ENCODE measurements around the gene THRSP. TPM values are rescaled to one million over a fixed set of nuclear protein-coding genes. Genes with fewer than 3 reads are reported as not detected.

THRSP gene
- total RNA-seq, 1 experiment from 2014 or later, result 0.25 TPM

GRCh38 chr11:78078218-78079167 is 14.8 kb downstream of the THRSP start:
- H3K4me1 ChIP-seq, result peaks cover 49% of the 10 kb centered on the region
- Mint-ChIP-seq H3K4me3 (ENCODE audit: unreplicated experiment) (peak overlapping the region; percentile 76), H3K4me1 (ENCODE audit: low read depth, unreplicated experiment) (peaks cover 38% of the 10 kb centered on the region), H3K9me3 (ENCODE audit: unreplicated experiment) (peaks cover 13% of the 10 kb centered on the region), H3K36me3 (ENCODE audit: insufficient read depth, unreplicated experiment) (peaks cover 34% of the 10 kb centered on the region), H3K27ac (ENCODE audit: unreplicated experiment) (peak overlapping the region; percentile 52), H3K27me3 (ENCODE audit: insufficient read depth, unreplicated experiment) (no peaks in the 10 kb centered on the region)
- no peak for DNase-seq
- ChIA-PET CTCF (interaction anchor here (0.6 to 3.0 kb wide), 9 partner anchors 8 to 61 kb away, joined by 3 to 26 read pairs (median 4); partner anchors contain the start of gene ALG8), POLR2A (interaction anchor here (0.5 to 1.9 kb wide), 5 partner anchors 12 to 414 kb away, joined by 3 to 12 read pairs (median 3); partner anchors contain the start of genes ALG8 and INTS4)
- H3K36me3 ChIP-seq (ENCODE audit: control insufficient read depth, insufficient read depth, low read length), result peaks cover 4% of the 10 kb centered on the region; the same call in 1 of the 2 replicates
- intact Hi-C loops (cut with micrococcal nuclease; ENCODE audit: unreplicated experiment), result loop anchor here (1.0 to 5.0 kb wide), 5 partner anchors 12 to 109 kb away; partner anchors contain the start of genes ALG8, KCTD21, THRSP and USP35
- TF ChIP-seq, protein P1, sequence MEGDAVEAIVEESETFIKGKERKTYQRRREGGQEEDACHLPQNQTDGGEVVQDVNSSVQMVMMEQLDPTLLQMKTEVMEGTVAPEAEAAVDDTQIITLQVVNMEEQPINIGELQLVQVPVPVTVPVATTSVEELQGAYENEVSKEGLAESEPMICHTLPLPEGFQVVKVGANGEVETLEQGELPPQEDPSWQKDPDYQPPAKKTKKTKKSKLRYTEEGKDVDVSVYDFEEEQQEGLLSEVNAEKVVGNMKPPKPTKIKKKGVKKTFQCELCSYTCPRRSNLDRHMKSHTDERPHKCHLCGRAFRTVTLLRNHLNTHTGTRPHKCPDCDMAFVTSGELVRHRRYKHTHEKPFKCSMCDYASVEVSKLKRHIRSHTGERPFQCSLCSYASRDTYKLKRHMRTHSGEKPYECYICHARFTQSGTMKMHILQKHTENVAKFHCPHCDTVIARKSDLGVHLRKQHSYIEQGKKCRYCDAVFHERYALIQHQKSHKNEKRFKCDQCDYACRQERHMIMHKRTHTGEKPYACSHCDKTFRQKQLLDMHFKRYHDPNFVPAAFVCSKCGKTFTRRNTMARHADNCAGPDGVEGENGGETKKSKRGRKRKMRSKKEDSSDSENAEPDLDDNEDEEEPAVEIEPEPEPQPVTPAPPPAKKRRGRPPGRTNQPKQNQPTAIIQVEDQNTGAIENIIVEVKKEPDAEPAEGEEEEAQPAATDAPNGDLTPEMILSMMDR (IDR thresholded peaks at IDR 0.05; ENCODE audit: insufficient read depth in 1 of 2, low read depth in 1 of 2, low read length in 1 of 2, severe bottlenecking in 1 of 2, unreplicated experiment in 1 of 2), result no peak
- H3K4me3 ChIP-seq (ENCODE audit: low read depth, low read length), result peak overlapping the region; percentile 73
- no TSS peak for BruUV-seq (replicated peaks)
- H3K27me3 ChIP-seq (replicated peaks; ENCODE audit: control insufficient read depth, insufficient read depth, low read length), result no peaks in the 10 kb centered on the region
- H3K9me3 ChIP-seq, result no peaks in the 10 kb centered on the region

GRCh38 chr11:78079232-78080083 is 15.8 kb downstream of the THRSP start, which contains the start of gene NDUFC2:
TSS of gene NDUFC2 (minus strand) at chr11:78079862. CDS start at chr11:78079744, 118 bp downstream.
- ChIA-PET POLR2A (interaction anchor here (0.5 to 1.9 kb wide), 5 partner anchors 11 to 413 kb away, joined by 3 to 12 read pairs (median 3); partner anchors contain the start of genes ALG8 and INTS4), CTCF (interaction anchor here (0.6 to 3.0 kb wide), 9 partner anchors 9 to 85 kb away, joined by 3 to 26 read pairs (median 4); partner anchors contain the start of genes ALG8 and INTS4)
- TF ChIP-seq, protein P1 (IDR thresholded peaks at IDR 0.05; ENCODE audit: insufficient read depth in 1 of 2, low read depth in 1 of 2, low read length in 1 of 2, severe bottlenecking in 1 of 2, unreplicated experiment in 1 of 2), result no peak
- Mint-ChIP-seq H3K9me3 (ENCODE audit: unreplicated experiment) (peaks cover 13% of the 10 kb centered on the region), H3K27ac (ENCODE audit: unreplicated experiment) (peak within 1 kb of the TSS; percentile 52), H3K4me1 (ENCODE audit: low read depth, unreplicated experiment) (peaks cover 37% of the 10 kb centered on the region), H3K4me3 (ENCODE audit: unreplicated experiment) (peak within 1 kb of the TSS; percentile 76), H3K27me3 (ENCODE audit: insufficient read depth, unreplicated experiment) (no peaks in the 10 kb centered on the region), H3K36me3 (ENCODE audit: insufficient read depth, unreplicated experiment) (peaks cover 25% of the 10 kb centered on the region)
- Histone ChIP-seq H3K4me1 (peaks cover 49% of the 10 kb centered on the region), H3K36me3 (ENCODE audit: control insufficient read depth, insufficient read depth, low read length) (peaks cover 4% of the 10 kb centered on the region; the same call in 1 of the 2 replicates), H3K27me3 (replicated peaks; ENCODE audit: control insufficient read depth, insufficient read depth, low read length) (no peaks in the 10 kb centered on the region), H3K9me3 (no peaks in the 10 kb centered on the region), H3K4me3 (ENCODE audit: low read depth, low read length) (peak within 1 kb of the TSS; percentile 73)
- BruUV-seq (replicated peaks), result TSS peak; percentile 69
- peak; percentile 87 for DNase-seq
- intact Hi-C loops (cut with micrococcal nuclease; ENCODE audit: unreplicated experiment), result loop anchor here (1.0 to 5.0 kb wide), 5 partner anchors 11 to 108 kb away; partner anchors contain the start of genes ALG8, KCTD21, THRSP and USP35
